HepG2 (cell line): Measurements from ENCODE around the gene RHOBTB3. TPM values are rescaled to one million over a fixed set of nuclear protein-coding genes. Genes with fewer than 3 reads are reported as not detected.

Experiments used
- FOXO1 ChIP-seq: sonication (generic); formaldehyde crosslinking; IDR thresholded peaks from 2 replicates; pipeline ENCODE4 v1.4.0; 2020; ENCODE audit warnings: missing genetic modification reagents
- HNRNPH1 ChIP-seq: fragments of 200-400 bp; formaldehyde crosslinking; optimal IDR thresholded peaks from 2 replicates; pipeline ENCODE3; 2017; ENCODE audit warnings: mild to moderate bottlenecking, low read depth, low read length
- MEIS1 ChIP-seq: sonication (generic); formaldehyde crosslinking; IDR thresholded peaks from 2 replicates; pipeline ENCODE4 v1.9.0; 2021; ENCODE audit warnings: mild to moderate bottlenecking, missing genetic modification reagents, moderate library complexity, borderline replicate concordance
- RBFOX2 ChIP-seq: fragments of 200-400 bp; formaldehyde crosslinking; IDR thresholded peaks from 2 replicates; pipeline ENCODE4 v1.6.1; 2017; ENCODE audit warnings: low read depth, mild to moderate bottlenecking, low read length
- SRSF1 ChIP-seq: fragments of 200-400 bp; formaldehyde crosslinking; optimal IDR thresholded peaks from 2 replicates; pipeline ENCODE3; 2017; ENCODE audit warnings: mild to moderate bottlenecking, low read depth, low read length, moderate library complexity
- TOPORS ChIP-seq: sonication (generic); formaldehyde crosslinking; IDR thresholded peaks from 2 replicates; pipeline ENCODE4 v1.8.0; 2023; ENCODE audit warnings: mild to moderate bottlenecking, missing genetic modification reagents
- ZNF275 ChIP-seq: sonication (generic); formaldehyde crosslinking; IDR thresholded peaks from 2 replicates; pipeline ENCODE4 v1.8.0; 2022; ENCODE audit warnings: missing genetic modification reagents, mild to moderate bottlenecking, inconsistent platforms, borderline replicate concordance
- ZNF354B ChIP-seq: sonication (generic); formaldehyde crosslinking; IDR thresholded peaks from 2 replicates; pipeline ENCODE4 v1.8.0; 2022; ENCODE audit warnings: mild to moderate bottlenecking, missing genetic modification reagents
- ZNF615 ChIP-seq: sonication (generic); formaldehyde crosslinking; IDR thresholded peaks from 2 replicates; pipeline ENCODE4 v1.5.0; 2020; ENCODE audit warnings: mild to moderate bottlenecking, missing genetic modification reagents, borderline replicate concordance
- ZNF616 ChIP-seq: sonication (generic); formaldehyde crosslinking; IDR thresholded peaks from 2 replicates; pipeline ENCODE4 v1.5.0; 2020; ENCODE audit warnings: low read depth, mild to moderate bottlenecking, missing genetic modification reagents
- polyA plus RNA-seq, 8 experiments: library from polyadenylated mRNA; depleted of rRNA in 3 of 8; stranded (reverse) in 7 of 8; unstranded in 1 of 8; fragments of >200 nt; fragmentation: Illumina TruSeq in 4 of 8; extraction: Trizol in 4 of 8; gene quantifications; 2 replicates each; pipeline versions ENCODE4 v1.2.1 to v1.2.3, GENCODE V29; 2011 to 2016; ENCODE audit warnings: low read depth in 4 of 8, missing spikeins in 1 of 8, mixed read lengths in 1 of 8; ENCODE audit not compliant: insufficient read depth in 1 of 8
- total RNA-seq, 5 experiments: library from RNA; depleted of rRNA; stranded (reverse); fragments of >200 nt; fragmentation: Illumina TruSeq; extraction: Trizol; gene quantifications; 2 replicates each; pipeline ENCODE4 v1.2.3, GENCODE V29; 2016; ENCODE audit warnings: low read depth in 1 of 5
- TF ChIP-seq, protein P1 (sequence below): sonication (generic); formaldehyde crosslinking; IDR thresholded peaks from 2 replicates; pipeline ENCODE4 v1.4.0; 2020; ENCODE audit warnings: mild to moderate bottlenecking, missing genetic modification reagents
- TF ChIP-seq, protein P2 (sequence below): IDR thresholded peaks from 2 replicates; pipeline ENCODE4 v1.6.1; 2018; ENCODE audit warnings: missing genetic modification reagents
- TF ChIP-seq, protein P3 (sequence below): sonication (generic); formaldehyde crosslinking; IDR thresholded peaks from 2 replicates; pipeline ENCODE4 v1.5.1; 2020; ENCODE audit warnings: mild to moderate bottlenecking, missing genetic modification reagents, moderate library complexity

The RHOBTB3 gene
- total and polyA plus RNA-seq, 2 of the 13 experiments (the other 11 are each of a cell fraction or from before 2014, with no cell fraction given) = 31.6 to 35.4 TPM

DNA sequence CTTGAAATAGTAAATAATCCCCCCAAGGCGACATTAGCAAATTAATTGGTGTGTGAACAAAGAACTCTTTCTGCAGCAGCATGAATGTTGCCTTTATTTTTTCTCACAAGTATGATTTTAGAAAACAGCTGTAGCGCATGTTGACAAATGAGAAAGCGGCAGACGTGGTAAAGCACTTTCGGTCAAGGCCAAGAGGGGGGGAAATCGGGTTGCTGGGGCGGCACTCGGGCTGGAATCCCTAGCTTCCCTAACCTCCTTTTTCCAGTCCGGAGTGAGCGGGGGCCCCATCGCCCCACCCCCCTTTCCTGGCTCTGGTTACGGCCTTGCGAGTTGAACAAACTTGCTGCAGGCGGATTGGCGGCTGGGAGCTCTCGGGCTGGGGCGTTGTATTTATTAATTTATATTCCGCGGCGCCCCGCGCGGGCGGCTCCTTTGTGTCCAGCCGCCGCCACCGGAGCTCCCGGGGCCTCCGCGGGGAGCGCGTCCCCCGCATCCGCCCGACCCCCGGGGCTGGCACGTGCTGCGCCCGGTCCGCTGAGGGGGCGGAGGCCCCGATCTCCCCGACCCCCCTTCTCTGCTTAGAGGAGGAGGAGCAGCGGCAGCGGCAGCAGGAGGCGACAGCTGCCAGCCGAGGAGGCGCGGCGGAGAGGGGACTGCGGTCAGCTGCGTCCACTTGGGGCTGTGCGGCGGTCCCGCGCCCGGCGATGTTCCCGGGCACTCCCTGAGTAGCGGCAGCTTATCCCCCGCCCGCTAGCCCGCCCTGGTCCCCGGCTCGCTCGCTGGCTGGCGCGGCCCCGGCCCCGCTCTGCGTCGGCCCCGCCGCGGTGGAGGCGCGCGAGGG, at the start of gene RHOBTB3 (continued):
- TF ChIP-seq, protein P1, sequence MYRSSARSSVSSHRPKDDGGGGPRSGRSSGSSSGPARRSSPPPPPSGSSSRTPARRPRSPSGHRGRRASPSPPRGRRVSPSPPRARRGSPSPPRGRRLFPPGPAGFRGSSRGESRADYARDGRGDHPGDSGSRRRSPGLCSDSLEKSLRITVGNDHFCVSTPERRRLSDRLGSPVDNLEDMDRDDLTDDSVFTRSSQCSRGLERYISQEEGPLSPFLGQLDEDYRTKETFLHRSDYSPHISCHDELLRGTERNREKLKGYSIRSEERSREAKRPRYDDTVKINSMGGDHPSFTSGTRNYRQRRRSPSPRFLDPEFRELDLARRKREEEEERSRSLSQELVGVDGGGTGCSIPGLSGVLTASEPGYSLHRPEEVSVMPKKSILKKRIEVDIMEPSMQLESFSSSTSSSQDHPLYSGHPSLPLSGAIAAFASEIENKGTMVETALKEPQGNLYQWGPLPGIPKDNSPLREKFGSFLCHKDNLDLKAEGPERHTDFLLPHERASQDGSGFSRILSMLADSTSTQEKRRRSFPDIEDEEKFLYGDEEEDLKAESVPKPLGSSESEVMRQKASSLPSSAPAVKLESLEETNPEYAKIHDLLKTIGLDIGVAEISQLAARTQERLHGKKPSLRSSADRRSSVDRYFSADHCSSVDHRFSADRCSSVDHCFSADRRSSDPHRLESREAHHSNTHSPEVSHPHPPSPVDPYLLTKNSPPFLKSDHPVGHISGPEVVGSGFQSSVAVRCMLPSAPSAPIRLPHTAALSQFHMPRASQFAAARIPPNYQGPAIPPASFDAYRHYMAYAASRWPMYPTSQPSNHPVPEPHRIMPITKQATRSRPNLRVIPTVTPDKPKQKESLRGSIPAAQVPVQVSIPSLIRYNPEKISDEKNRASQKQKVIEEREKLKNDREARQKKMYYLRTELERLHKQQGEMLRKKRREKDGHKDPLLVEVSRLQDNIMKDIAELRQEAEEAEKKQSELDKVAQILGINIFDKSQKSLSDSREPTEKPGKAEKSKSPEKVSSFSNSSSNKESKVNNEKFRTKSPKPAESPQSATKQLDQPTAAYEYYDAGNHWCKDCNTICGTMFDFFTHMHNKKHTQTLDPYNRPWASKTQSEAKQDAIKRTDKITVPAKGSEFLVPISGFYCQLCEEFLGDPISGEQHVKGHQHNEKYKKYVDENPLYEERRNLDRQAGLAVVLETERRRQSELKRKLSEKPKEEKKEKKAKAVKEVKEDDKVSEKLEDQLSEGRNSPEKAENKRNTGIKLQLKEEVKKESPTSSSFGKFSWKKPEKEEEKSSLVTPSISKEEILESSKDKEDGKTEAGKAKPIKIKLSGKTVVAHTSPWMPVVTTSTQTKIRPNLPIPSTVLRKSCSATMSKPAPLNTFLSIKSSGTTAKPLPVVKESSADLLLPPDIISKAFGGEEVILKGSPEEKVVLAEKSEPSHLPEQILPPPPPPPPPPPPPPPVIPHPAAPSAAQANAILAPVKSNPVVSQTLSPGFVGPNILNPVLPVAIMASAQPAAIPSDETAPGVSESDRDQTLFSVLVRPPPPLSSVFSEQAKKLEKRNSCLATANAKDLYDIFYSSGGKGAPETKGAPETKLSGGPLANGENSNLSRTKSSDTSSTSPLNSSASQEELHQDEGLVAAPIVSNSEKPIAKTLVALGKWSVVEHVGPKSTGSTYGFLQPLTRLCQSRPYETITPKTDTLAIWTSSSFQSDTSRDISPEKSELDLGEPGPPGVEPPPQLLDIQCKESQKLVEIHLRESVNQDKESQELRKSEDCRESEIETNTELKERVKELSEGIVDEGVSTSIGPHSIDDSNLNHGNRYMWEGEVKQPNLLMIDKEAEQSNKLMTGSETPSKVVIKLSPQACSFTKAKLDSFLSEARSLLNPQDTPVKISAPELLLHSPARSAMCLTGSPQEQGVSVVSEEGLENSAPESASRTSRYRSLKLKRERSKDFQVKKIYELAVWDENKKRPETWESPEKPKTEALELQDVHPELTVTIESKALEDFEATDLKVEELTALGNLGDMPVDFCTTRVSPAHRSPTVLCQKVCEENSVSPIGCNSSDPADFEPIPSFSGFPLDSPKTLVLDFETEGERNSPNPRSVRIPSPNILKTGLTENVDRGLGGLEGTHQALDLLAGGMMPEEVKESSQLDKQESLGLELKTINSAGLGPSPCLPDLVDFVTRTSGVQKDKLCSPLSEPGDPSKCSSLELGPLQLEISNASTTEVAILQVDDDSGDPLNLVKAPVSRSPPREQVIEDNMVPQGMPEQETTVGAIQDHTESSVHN = no peak
- peak; percentile 36; the same call in 1 of the 2 replicates for TF ChIP-seq MEIS1
- TF ChIP-seq ZNF354B (CRISPR knock-in tag) = no peak
- no peak for TF ChIP-seq HNRNPH1
- peak; percentile 15 for TF ChIP-seq FOXO1 (CRISPR knock-in tag)
- TF ChIP-seq SRSF1 = peak; percentile 89
- TF ChIP-seq TOPORS (CRISPR knock-in tag) = peak; percentile 25; the same call in 1 of the 2 replicates
- TF ChIP-seq, protein P2, sequence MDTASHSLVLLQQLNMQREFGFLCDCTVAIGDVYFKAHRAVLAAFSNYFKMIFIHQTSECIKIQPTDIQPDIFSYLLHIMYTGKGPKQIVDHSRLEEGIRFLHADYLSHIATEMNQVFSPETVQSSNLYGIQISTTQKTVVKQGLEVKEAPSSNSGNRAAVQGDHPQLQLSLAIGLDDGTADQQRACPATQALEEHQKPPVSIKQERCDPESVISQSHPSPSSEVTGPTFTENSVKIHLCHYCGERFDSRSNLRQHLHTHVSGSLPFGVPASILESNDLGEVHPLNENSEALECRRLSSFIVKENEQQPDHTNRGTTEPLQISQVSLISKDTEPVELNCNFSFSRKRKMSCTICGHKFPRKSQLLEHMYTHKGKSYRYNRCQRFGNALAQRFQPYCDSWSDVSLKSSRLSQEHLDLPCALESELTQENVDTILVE (CRISPR knock-in tag) = peak; percentile 96
- peak; percentile 89 for TF ChIP-seq RBFOX2
- TF ChIP-seq, protein P3, sequence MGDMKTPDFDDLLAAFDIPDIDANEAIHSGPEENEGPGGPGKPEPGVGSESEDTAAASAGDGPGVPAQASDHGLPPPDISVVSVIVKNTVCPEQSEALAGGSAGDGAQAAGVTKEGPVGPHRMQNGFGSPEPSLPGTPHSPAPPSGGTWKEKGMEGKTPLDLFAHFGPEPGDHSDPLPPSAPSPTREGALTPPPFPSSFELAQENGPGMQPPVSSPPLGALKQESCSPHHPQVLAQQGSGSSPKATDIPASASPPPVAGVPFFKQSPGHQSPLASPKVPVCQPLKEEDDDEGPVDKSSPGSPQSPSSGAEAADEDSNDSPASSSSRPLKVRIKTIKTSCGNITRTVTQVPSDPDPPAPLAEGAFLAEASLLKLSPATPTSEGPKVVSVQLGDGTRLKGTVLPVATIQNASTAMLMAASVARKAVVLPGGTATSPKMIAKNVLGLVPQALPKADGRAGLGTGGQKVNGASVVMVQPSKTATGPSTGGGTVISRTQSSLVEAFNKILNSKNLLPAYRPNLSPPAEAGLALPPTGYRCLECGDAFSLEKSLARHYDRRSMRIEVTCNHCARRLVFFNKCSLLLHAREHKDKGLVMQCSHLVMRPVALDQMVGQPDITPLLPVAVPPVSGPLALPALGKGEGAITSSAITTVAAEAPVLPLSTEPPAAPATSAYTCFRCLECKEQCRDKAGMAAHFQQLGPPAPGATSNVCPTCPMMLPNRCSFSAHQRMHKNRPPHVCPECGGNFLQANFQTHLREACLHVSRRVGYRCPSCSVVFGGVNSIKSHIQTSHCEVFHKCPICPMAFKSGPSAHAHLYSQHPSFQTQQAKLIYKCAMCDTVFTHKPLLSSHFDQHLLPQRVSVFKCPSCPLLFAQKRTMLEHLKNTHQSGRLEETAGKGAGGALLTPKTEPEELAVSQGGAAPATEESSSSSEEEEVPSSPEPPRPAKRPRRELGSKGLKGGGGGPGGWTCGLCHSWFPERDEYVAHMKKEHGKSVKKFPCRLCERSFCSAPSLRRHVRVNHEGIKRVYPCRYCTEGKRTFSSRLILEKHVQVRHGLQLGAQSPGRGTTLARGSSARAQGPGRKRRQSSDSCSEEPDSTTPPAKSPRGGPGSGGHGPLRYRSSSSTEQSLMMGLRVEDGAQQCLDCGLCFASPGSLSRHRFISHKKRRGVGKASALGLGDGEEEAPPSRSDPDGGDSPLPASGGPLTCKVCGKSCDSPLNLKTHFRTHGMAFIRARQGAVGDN = peak; percentile 82; the same call in 1 of the 2 replicates
- no peak for TF ChIP-seq ZNF615 (CRISPR knock-in tag)
- 0 out of 2 replicates have a peak, but pooled peaks have one; percentile 4 for TF ChIP-seq ZNF275 (CRISPR knock-in tag)
- no peak; the same call in 1 of the 2 replicates for TF ChIP-seq ZNF616 (CRISPR knock-in tag)
